T-helper 22 cell (primary cell): ENCODE measurements around the gene ULK3.

ENCODE experiments used
- DNase-seq: peaks from one replicate; pipeline ENCODE4 v3.0.0-alpha.2; 2020; ENCODE audit warnings: low read depth

Gene ULK3

GRCh38 chr15:74798388-74799254 is 44.3 kb downstream of the ULK3 start:
- DNase-seq: no peak

GRCh38 chr15:74795966-74796625 is 46.9 kb downstream of the ULK3 start:
- peak; percentile 43 for DNase-seq

GRCh38 chr15:74794970-74795349 is 48.0 kb downstream of the ULK3 start:
- DNase-seq: no peak

- no peak for DNase-seq
Observed at GRCh38 chr15:74794248-74794969, 48.5 kb downstream of the ULK3 start.

GRCh38 chr15:74793135-74794028 is 49.6 kb downstream of the ULK3 start:
- DNase-seq: peak; percentile 59

- DNase-seq: no peak
Observed at GRCh38 chr15:74792227-74793016, 50.5 kb downstream of the ULK3 start.

GRCh38 chr15:74791667-74792066 is 51.3 kb downstream of the ULK3 start:
- no peak for DNase-seq

- DNase-seq: no peak
Observed at GRCh38 chr15:74791007-74791406, 51.9 kb downstream of the ULK3 start.

- peak; percentile 49 for DNase-seq
Observed at GRCh38 chr15:74790080-74790916, 52.7 kb downstream of the ULK3 start.

- DNase-seq: no peak
Observed at GRCh38 chr15:74789741-74790079, 53.2 kb downstream of the ULK3 start.

- DNase-seq: no peak
Observed at GRCh38 chr15:74789171-74789631, 53.8 kb downstream of the ULK3 start.

- peak; percentile 61 for DNase-seq
Observed at GRCh38 chr15:74788683-74789151, 54.2 kb downstream of the ULK3 start.

GRCh38 chr15:74788042-74788682 is 54.8 kb downstream of the ULK3 start:
- no peak for DNase-seq

GRCh38 chr15:74787251-74788041 is 55.5 kb downstream of the ULK3 start:
- DNase-seq: peak; percentile 93

GRCh38 chr15:74786551-74787165 is 56.3 kb downstream of the ULK3 start:
- no peak for DNase-seq
